Measurements from ENCODE around the gene MYO3B.

The MYO3B gene

DNA sequence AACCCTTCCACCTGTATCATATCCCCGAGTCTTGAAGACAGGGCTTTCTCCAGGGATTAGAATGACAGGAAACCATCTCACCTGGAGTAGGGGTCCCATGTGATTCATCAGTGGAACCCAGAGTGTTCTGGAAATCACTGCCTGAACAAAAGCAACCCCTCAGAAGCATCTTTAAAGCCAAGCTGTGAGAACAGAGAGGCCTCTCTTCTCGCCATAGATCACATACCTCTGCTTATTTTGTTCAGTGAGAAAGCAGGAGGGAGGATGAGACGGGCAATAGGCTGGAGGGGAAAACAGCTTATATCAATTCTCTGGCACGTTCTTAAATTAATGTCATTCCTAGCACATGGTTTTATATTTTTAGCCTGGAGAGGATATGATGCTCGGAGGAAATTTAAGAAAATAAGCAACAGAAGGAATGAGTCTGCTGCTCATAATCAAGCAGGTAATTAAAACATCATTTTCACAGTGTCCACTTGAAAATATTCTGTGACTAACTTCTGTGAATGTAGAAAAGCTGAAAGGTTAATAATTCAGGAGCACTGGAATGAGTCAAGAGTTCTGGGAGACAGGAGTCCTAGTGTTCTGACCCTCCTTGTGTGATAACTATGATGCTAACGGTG, 323.6 kb downstream of the MYO3B start:
- no peak for DNase-seq (ENCODE audit: low read depth in 2 of 2, low spot score in 1 of 2)

GRCh38 chr2:170502361-170503130, 324.6 kb downstream of the MYO3B start:
- no peak for DNase-seq (ENCODE audit: low read depth in 2 of 2, low spot score in 1 of 2)

GRCh38 chr2:170503563-170503962, 325.6 kb downstream of the MYO3B start:
- no peak for DNase-seq (ENCODE audit: low read depth in 2 of 2, low spot score in 1 of 2)

GRCh38 chr2:170503971-170504809, 326.2 kb downstream of the MYO3B start:
- DNase-seq (ENCODE audit: low read depth in 2 of 2, low spot score in 1 of 2) = no peak

- DNase-seq (ENCODE audit: low read depth in 2 of 2, low spot score in 1 of 2) = no peak
These were observed 326.8 kb downstream of the MYO3B start for GRCh38 chr2:170504810-170505145.

DNA sequence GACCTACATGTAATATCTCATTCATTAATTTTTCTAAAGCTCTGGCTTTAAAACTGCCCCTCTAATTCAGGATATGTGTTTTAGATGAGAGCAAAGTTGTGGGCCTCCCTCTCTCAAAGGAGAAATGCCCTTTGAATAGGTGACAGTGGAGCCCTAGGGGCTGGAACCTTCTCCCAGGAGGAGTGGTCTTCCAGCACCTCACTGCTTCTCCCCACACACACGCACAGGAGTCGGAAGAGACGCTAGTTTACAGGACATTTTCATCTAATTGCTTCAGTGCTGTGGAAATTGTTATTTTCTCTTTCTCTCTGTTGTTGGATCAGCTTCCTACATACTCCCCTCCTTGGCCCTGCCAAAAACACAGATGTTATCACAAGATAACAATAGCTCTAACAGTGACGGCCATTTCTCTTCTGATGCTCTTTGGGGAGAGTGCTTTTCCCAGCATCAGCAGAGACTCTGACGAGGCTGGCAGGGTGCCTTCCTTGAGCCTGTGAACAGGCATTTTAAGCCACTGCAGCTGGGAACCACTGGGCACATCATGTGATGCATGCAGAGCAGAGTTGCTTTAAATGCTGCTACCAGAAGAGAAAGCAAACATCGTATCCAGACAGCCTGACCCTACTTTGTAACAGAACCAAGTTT, 327.8 kb downstream of the MYO3B start:
- no peak for DNase-seq (ENCODE audit: low read depth in 2 of 2, low spot score in 1 of 2)

GRCh38 chr2:170509452-170510193, 331.7 kb downstream of the MYO3B start:
- DNase-seq (ENCODE audit: low read depth in 2 of 2, low spot score in 1 of 2) = no peak

GRCh38 chr2:170512266-170512665, 334.3 kb downstream of the MYO3B start:
- no peak for DNase-seq (ENCODE audit: low read depth in 2 of 2, low spot score in 1 of 2)

DNA sequence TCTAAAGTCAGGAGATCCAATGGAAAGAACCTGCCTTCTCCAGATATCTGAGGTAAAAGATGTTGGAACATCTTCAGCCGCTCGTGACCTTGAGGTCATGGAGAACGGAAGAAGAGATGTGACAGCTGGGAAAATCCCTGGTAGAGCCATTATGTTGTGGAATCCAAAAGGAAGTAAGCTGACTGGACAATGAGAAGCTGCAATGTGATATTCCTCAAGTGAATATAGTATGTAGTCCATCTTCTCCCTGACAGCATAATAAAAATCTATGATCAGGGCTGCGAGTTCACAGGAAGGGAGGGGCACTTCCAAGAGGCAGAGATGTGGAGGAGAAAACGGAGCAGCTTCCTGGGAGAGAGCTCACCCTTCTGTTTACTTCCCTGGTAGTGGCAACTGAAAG, 336.2 kb downstream of the MYO3B start:
- DNase-seq (ENCODE audit: low read depth in 2 of 2, low spot score in 1 of 2) = no peak

GRCh38 chr2:170517538-170517937, 339.6 kb downstream of the MYO3B start:
- DNase-seq (ENCODE audit: low read depth in 2 of 2, low spot score in 1 of 2) = no peak

- DNase-seq (ENCODE audit: low read depth in 2 of 2, low spot score in 1 of 2) = no peak
These were observed 341.0 kb downstream of the MYO3B start for GRCh38 chr2:170518911-170519310.

- no peak for DNase-seq (ENCODE audit: low read depth in 2 of 2, low spot score in 1 of 2)
These were observed 343.4 kb downstream of the MYO3B start for GRCh38 chr2:170521299-170521698.

DNA sequence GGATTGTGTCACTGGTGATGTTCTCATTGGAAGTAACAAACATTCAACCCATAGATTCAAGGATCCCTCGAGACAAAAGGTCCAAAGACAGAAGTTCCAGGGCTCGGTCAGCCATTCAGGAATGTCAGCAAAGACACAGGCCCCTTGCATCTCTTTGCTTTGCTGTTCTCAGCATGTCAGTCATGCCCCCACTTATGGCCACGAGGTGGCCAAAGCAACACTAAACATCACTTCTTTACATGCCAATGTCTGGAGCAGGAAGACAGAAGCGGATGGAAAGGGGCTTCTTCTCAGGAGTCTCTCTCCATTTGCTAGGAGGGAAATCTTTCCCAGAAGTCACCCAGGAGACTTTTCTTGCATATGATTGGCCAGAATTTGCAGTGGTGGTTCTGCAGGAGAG, 345.6 kb downstream of the MYO3B start:
- no peak for DNase-seq (ENCODE audit: low read depth in 2 of 2, low spot score in 1 of 2)

GRCh38 chr2:170524828-170525565, 347.1 kb downstream of the MYO3B start:
- DNase-seq (ENCODE audit: low read depth in 2 of 2, low spot score in 1 of 2) = no peak

DNA sequence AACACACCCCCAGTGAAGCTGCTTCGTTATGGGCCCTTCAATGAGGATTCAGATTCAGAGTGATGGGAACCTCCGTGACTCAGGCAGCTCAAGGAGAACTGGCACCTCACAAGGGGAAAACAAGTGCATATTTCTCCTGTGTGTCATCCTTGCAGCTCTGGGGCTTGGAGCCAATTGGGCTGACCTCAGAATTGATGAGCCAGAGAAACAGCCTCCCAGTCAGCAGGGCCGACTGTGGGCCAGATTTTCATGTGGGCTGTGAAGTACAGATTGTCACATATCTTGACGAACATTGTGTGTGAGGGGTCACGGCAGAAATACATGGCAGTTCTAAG, 347.6 kb downstream of the MYO3B start:
- no peak for DNase-seq (ENCODE audit: low read depth in 2 of 2, low spot score in 1 of 2)

- DNase-seq (ENCODE audit: low read depth in 2 of 2, low spot score in 1 of 2) = no peak
These were observed 352.4 kb downstream of the MYO3B start for GRCh38 chr2:170530284-170530745.

- no peak for DNase-seq (ENCODE audit: low read depth in 2 of 2, low spot score in 1 of 2)
These were observed 353.0 kb downstream of the MYO3B start for GRCh38 chr2:170530803-170531564.

GRCh38 chr2:170531876-170532275, 353.9 kb downstream of the MYO3B start:
- no peak for DNase-seq (ENCODE audit: low read depth in 2 of 2, low spot score in 1 of 2)

DNA sequence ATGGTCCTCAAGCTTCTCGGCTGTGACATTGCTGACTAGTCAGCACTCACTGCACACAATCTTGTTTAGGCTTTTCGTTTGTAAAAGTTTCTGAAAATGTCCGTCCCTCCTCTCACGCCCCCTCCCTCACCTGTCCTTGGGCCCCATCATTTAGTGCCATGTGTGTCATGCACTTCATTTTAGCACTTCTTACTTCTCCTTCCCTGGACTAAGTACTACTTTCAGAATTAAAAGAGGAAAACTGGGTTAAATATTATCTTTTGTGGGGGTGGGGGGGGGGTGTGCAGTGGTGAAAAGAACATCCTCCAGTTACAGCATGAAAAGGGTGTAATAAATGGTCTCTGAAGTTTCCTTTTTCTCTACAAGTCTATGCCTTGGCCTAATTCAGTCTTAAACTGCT, 355.2 kb downstream of the MYO3B start:
- DNase-seq (ENCODE audit: low read depth in 2 of 2, low spot score in 1 of 2) = no peak

GRCh38 chr2:170535552-170535951, 357.6 kb downstream of the MYO3B start:
- DNase-seq (ENCODE audit: low read depth in 2 of 2, low spot score in 1 of 2) = no peak

Measured in stimulated activated CD8-positive, alpha-beta memory T cell treated with anti-CD3 and anti-CD28 coated beads, Interleukin-4, amount 100 ng/mL, for 4 hours (primary cell).